DOHH2 (cell line): ENCODE results near the gene ZFPM1.

ENCODE experiments used
- EZH2phosphoT487 ChIP-seq: fragments of 200-600 bp; sonication (generic); IDR thresholded peaks from 2 replicates; pipeline ENCODE4 v1.6.1; 2017; ENCODE audit warnings: borderline replicate concordance, mild to moderate bottlenecking, antibody characterized with exemption, low read length, moderate library complexity, mixed read lengths
- TF ChIP-seq, protein P1 (sequence below): fragments of 200-600 bp; sonication (generic); IDR thresholded peaks from one replicate; pipeline ENCODE4 v1.5.1; 2014; ENCODE audit warnings: antibody characterized with exemption, mild to moderate bottlenecking, low read depth, low read length; ENCODE audit not compliant: poor library complexity, severe bottlenecking

GRCh38 chr16:88446061-88446460 lies 7.0 kb upstream of the ZFPM1 start:
- TF ChIP-seq, protein P1, sequence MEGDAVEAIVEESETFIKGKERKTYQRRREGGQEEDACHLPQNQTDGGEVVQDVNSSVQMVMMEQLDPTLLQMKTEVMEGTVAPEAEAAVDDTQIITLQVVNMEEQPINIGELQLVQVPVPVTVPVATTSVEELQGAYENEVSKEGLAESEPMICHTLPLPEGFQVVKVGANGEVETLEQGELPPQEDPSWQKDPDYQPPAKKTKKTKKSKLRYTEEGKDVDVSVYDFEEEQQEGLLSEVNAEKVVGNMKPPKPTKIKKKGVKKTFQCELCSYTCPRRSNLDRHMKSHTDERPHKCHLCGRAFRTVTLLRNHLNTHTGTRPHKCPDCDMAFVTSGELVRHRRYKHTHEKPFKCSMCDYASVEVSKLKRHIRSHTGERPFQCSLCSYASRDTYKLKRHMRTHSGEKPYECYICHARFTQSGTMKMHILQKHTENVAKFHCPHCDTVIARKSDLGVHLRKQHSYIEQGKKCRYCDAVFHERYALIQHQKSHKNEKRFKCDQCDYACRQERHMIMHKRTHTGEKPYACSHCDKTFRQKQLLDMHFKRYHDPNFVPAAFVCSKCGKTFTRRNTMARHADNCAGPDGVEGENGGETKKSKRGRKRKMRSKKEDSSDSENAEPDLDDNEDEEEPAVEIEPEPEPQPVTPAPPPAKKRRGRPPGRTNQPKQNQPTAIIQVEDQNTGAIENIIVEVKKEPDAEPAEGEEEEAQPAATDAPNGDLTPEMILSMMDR: no peak
- no peak for TF ChIP-seq EZH2phosphoT487
